ENCODE results near the gene SLC52A3. TPM values are rescaled to one million over a fixed set of nuclear protein-coding genes. Genes with fewer than 3 reads are reported as not detected.

Gene SLC52A3
- 0.63 and 0.95 TPM in 2 replicates for polyA plus RNA-seq (2011; rRNA removed)
- polyA plus RNA-seq (2012; cell fraction: cytosol; rRNA removed), result 0.41 and 0.47 TPM in 2 replicates
- polyA plus RNA-seq (2012; cell fraction: nucleus; rRNA removed), result 1.2 TPM in 2 replicates
- 0.50 to 0.69 TPM (median 0.56 TPM) in 3 replicates for polyA plus RNA-seq (2017; fragmentation: RNase III; extraction: RNeasy Plus Mini Kit Qiagen cat#74134 plus additional on column Dnase treatment)
- 1.2 and 1.8 TPM in 2 replicates for polyA minus RNA-seq (2011; rRNA and poly(A)+ RNA removed)

DNA sequence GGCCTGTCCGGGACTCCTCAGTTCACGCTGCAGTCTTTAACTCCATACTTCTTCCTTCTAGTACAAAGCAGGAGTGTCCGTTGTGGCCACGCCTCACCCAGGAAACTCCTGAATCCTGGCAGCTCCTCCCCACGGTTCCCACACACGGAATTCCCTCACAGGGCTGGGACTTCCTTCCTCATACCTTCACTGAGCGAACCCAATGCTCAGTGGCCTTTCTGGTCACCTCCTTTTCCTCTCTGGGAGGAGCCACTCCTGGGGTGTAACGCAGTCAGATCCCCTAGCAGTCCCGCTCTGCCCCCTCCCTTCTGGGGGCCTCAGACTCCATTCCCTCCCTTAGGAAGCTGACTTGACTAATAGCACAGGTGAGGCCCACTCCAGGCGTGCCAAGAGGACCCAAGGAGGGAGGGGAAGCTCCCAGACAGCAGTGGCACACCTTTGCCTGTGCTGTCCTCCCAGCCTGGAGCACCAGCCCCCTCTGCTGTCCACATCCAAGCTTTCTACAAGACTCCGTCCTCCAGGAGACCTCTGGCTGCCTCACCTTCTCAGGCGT lies at the start of gene SLC52A3:
SLC52A3 (minus strand) TSS at position 75 of the 553 bp plus-strand sequence. CDS start 2,726 bp downstream, outside the sequence.
- peak; percentile 83 to 91 for ATAC-seq
- ChIA-PET CTCF (interaction anchor here (0.9 to 2.2 kb wide), 19 partner anchors 8 to 206 kb away, joined by 3 to 11 read pairs (median 5); no protein-coding TSS in a partner anchor), POLR2A (no interaction called here)
- Histone ChIP-seq H3K4me2 (peak within 1 kb of the TSS; percentile 60), H3K9me3 (peaks cover 3% of the 10 kb centered on the region; the same call in 1 of the 3 replicates), H3K27ac (peak within 1 kb of the TSS; percentile 18 to 50; a peak in 1 of 6 replicates), H3K4me3 (no peak within 1 kb of the TSS), H3K4me1 (peaks cover 11% of the 10 kb centered on the region; the same call in 2 of the 3 replicates)
- peak; percentile 74 to 79 for DNase-seq (ENCODE audit: low read depth in 1 of 2, low spot score in 1 of 2)
- no peak for FAIRE-seq
- WGBS (ENCODE audit: missing lambda C conversion rate), result 38% methylated on average over 12 of the region's 12 CpGs
- TF ChIP-seq SMC3 (IDR thresholded peaks at IDR 0.05) (0 out of 3 replicates have a peak, but pooled peaks have one; percentile 28), EP300 (IDR thresholded peaks at IDR 0.05) (no peak), CHD4 (IDR thresholded peaks at IDR 0.05; ENCODE audit: borderline replicate concordance) (no peak), RAD21 (conservative IDR thresholded peaks at IDR 0.05 in 1 of 2, IDR thresholded peaks at IDR 0.05 in 1 of 2) (peak; percentile 57 to 75), CBX2 (IDR thresholded peaks at IDR 0.05; ENCODE audit: borderline replicate concordance, low read depth) (no peak)
- TF ChIP-seq, protein P1, sequence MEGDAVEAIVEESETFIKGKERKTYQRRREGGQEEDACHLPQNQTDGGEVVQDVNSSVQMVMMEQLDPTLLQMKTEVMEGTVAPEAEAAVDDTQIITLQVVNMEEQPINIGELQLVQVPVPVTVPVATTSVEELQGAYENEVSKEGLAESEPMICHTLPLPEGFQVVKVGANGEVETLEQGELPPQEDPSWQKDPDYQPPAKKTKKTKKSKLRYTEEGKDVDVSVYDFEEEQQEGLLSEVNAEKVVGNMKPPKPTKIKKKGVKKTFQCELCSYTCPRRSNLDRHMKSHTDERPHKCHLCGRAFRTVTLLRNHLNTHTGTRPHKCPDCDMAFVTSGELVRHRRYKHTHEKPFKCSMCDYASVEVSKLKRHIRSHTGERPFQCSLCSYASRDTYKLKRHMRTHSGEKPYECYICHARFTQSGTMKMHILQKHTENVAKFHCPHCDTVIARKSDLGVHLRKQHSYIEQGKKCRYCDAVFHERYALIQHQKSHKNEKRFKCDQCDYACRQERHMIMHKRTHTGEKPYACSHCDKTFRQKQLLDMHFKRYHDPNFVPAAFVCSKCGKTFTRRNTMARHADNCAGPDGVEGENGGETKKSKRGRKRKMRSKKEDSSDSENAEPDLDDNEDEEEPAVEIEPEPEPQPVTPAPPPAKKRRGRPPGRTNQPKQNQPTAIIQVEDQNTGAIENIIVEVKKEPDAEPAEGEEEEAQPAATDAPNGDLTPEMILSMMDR (IDR thresholded peaks at IDR 0.05), result peak; percentile 50

DNA sequence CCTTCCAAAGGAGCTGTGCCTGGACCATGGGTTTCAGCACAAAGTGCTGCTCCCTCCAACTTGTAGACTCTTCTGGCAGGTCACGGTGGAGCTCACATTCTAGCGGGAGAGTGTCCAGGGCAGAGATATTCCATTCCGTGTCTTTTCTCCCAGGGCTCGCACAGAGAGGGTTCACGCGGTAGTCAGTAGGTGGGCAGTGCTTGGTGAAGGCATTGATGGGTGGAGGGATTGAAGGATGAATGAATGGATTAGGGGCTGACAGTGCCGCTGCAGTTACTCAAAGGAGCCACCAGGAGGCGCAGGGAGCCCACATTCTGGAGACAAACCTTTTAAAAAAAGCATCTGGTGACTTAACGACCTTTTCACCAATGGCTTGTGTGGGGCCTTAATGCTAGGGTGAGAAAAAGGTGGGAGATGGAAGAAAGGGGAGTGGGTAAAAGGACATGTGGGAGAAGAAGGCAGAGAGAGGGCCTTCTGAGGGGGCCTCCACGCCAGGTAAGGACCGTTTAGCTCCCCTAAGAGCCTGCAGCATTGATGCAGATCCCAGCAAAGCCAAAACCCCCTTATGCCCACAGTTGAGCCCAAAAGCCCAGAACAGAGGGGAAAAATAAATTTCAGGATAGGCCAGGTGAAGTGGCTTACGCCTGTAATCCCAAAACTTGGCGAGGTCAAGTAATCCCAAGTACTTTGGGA lies 47.8 kb upstream of the SLC52A3 start:
- ChIA-PET CTCF (interaction anchor here (0.5 to 22.7 kb wide), 71 partner anchors 8 to 1387 kb away, joined by 3 to 872 read pairs (median 4); partner anchors contain the start of genes ANGPT4, FAM110A and PSMF1), POLR2A (no interaction called here)
- H3K4me3 ChIP-seq, result no peak overlapping the region
- 18% methylated on average over 13 of the region's 13 CpGs for WGBS (ENCODE audit: missing lambda C conversion rate)
- DNase-seq (ENCODE audit: low read depth in 1 of 2, low spot score in 1 of 2), result peak; percentile 76 to 84
- ATAC-seq, result peak; percentile 48 to 76; a peak in 4 of 6 replicates
- TF ChIP-seq TFCP2L1 (CRISPR knock-in tag; IDR thresholded peaks at IDR 0.05) (no peak), CBX8 (IDR thresholded peaks at IDR 0.05) (no peak), GATA3 (IDR thresholded peaks at IDR 0.05; ENCODE audit: borderline replicate concordance) (no peak), POLR2A (IDR thresholded peaks at IDR 0.05; ENCODE audit: low read length) (no peak), JUNB (IDR thresholded peaks at IDR 0.05) (no peak), SMC3 (IDR thresholded peaks at IDR 0.05) (peak; percentile 99), CHD4 (IDR thresholded peaks at IDR 0.05; ENCODE audit: borderline replicate concordance) (no peak), RAD21 (conservative IDR thresholded peaks at IDR 0.05 in 1 of 2, IDR thresholded peaks at IDR 0.05 in 1 of 2) (peak; percentile 97 to 98), EHF (CRISPR knock-in tag; IDR thresholded peaks at IDR 0.05) (no peak)
- TF ChIP-seq, protein P2, sequence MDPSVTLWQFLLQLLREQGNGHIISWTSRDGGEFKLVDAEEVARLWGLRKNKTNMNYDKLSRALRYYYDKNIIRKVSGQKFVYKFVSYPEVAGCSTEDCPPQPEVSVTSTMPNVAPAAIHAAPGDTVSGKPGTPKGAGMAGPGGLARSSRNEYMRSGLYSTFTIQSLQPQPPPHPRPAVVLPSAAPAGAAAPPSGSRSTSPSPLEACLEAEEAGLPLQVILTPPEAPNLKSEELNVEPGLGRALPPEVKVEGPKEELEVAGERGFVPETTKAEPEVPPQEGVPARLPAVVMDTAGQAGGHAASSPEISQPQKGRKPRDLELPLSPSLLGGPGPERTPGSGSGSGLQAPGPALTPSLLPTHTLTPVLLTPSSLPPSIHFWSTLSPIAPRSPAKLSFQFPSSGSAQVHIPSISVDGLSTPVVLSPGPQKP (IDR thresholded peaks at IDR 0.05; ENCODE audit: low read depth, low read length), result no peak
- TF ChIP-seq, protein P3, sequence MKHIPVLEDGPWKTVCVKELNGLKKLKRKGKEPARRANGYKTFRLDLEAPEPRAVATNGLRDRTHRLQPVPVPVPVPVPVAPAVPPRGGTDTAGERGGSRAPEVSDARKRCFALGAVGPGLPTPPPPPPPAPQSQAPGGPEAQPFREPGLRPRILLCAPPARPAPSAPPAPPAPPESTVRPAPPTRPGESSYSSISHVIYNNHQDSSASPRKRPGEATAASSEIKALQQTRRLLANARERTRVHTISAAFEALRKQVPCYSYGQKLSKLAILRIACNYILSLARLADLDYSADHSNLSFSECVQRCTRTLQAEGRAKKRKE (CRISPR knock-in tag; IDR thresholded peaks at IDR 0.05; ENCODE audit: low read depth), result no peak
- TF ChIP-seq, protein P4, sequence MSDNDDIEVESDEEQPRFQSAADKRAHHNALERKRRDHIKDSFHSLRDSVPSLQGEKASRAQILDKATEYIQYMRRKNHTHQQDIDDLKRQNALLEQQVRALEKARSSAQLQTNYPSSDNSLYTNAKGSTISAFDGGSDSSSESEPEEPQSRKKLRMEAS (IDR thresholded peaks at IDR 0.05), result no peak
- TF ChIP-seq, protein P5, sequence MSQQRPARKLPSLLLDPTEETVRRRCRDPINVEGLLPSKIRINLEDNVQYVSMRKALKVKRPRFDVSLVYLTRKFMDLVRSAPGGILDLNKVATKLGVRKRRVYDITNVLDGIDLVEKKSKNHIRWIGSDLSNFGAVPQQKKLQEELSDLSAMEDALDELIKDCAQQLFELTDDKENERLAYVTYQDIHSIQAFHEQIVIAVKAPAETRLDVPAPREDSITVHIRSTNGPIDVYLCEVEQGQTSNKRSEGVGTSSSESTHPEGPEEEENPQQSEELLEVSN (IDR thresholded peaks at IDR 0.05; ENCODE audit: borderline replicate concordance, low read depth), result no peak
- TF ChIP-seq, protein P6, sequence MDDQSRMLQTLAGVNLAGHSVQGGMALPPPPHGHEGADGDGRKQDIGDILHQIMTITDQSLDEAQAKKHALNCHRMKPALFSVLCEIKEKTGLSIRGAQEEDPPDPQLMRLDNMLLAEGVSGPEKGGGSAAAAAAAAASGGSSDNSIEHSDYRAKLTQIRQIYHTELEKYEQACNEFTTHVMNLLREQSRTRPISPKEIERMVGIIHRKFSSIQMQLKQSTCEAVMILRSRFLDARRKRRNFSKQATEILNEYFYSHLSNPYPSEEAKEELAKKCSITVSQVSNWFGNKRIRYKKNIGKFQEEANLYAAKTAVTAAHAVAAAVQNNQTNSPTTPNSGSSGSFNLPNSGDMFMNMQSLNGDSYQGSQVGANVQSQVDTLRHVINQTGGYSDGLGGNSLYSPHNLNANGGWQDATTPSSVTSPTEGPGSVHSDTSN (IDR thresholded peaks at IDR 0.05), result no peak
- TF ChIP-seq, protein P1 (IDR thresholded peaks at IDR 0.05), result peak; percentile 98
- FAIRE-seq, result peak; percentile 36
- H3K9me3 ChIP-seq, result no peaks in the 10 kb centered on the region
- H3K27ac ChIP-seq, result no peak overlapping the region
- H3K4me1 ChIP-seq, result no peaks in the 10 kb centered on the region
- H3K4me2 ChIP-seq, result no peak overlapping the region
